ENCODE data around the gene JPT2. TPM values are rescaled to one million over a fixed set of nuclear protein-coding genes. Genes with fewer than 3 reads are reported as not detected.
A peak's percentile ranks its signal among the peaks of the same experiment; 100 is the strongest.

Gene JPT2
- total and polyA plus RNA-seq, 12 donors, result 11.9 to 50.5 (median 32.2) TPM

DNA sequence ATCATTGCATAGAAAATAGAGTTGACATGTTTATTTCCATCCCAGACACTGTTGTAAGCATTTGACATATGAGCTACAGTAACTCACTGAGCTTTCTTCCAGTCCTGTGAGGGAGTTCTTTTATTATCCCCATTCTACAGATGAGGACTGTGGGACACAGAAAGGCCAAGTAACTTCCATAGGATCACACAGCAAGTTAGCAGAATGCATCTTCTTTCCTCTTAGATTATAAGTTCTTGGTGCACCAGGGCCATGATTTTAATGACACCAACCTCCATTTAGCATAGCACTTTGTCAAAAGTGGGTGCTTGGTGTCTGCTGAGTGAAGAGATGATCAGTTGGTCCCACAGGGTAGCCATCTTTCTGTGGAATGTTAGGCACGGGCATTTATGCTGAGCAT is 12.7 kb downstream of the JPT2 start:
- Histone ChIP-seq H3K27ac (peak overlapping the region in 2 of 5 donors; percentile 64 to 66), H3K36me3 (replicated peaks in 1 of 2) (peaks cover 0 to 48% of the 10 kb centered on the region in 2 donors), H3K4me1 (replicated peaks in 1 of 2) (peaks cover 0 to 8% of the 10 kb centered on the region in 2 donors), H3K27me3 (no peaks in the 10 kb centered on the region), H3K4me3 (no peak overlapping the region), H3K9me3 (replicated peaks in 1 of 3) (no peaks in the 10 kb centered on the region)
- intact Hi-C loops (cut with DNase I), result no loop called here
- TF ChIP-seq, protein P1, sequence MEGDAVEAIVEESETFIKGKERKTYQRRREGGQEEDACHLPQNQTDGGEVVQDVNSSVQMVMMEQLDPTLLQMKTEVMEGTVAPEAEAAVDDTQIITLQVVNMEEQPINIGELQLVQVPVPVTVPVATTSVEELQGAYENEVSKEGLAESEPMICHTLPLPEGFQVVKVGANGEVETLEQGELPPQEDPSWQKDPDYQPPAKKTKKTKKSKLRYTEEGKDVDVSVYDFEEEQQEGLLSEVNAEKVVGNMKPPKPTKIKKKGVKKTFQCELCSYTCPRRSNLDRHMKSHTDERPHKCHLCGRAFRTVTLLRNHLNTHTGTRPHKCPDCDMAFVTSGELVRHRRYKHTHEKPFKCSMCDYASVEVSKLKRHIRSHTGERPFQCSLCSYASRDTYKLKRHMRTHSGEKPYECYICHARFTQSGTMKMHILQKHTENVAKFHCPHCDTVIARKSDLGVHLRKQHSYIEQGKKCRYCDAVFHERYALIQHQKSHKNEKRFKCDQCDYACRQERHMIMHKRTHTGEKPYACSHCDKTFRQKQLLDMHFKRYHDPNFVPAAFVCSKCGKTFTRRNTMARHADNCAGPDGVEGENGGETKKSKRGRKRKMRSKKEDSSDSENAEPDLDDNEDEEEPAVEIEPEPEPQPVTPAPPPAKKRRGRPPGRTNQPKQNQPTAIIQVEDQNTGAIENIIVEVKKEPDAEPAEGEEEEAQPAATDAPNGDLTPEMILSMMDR (IDR thresholded peaks at IDR 0.05), result no peak
- TF ChIP-seq POLR2A (IDR thresholded peaks at IDR 0.05), result no peak
- DNase-seq, result no peak
- 54 to 82% (median 64%) methylated on average over 1 of the region's 1 CpG for WGBS, 4 donors

DNA sequence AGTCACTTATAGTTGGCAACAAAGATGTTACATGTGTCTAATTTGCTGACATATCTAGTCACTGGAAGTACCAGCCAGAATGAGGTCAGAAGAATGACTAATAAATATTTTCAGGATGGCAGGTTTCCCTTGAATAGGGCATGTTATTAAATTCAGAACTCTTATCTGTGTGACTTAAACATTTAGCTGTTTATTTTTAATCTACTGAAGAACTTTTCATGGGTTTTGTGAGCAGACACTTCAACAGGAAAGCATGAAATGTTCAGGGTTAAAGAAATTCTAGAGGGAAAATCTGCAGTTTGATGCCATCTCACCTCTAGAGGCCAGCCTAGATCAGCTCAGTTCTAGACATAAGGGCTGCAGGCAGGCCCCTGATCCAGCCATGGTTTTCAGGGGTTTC is 13.2 kb downstream of the JPT2 start:
- no peak for DNase-seq
- Histone ChIP-seq H3K36me3 (replicated peaks in 1 of 2) (peaks cover 0 to 43% of the 10 kb centered on the region in 2 donors), H3K27me3 (no peaks in the 10 kb centered on the region), H3K4me1 (replicated peaks in 1 of 2) (peaks cover 0 to 8% of the 10 kb centered on the region in 2 donors), H3K4me3 (no peak overlapping the region), H3K9me3 (replicated peaks in 1 of 3) (no peaks in the 10 kb centered on the region), H3K27ac (peak overlapping the region in 3 of 5 donors; percentile 31 to 66 (median 64))
- TF ChIP-seq POLR2A (IDR thresholded peaks at IDR 0.05), result no peak
- TF ChIP-seq, protein P1 (IDR thresholded peaks at IDR 0.05), result peak in 3 of 6 experiments; percentile 7 to 14 (median 11)
- intact Hi-C loops (cut with DNase I), result no loop called here

DNA sequence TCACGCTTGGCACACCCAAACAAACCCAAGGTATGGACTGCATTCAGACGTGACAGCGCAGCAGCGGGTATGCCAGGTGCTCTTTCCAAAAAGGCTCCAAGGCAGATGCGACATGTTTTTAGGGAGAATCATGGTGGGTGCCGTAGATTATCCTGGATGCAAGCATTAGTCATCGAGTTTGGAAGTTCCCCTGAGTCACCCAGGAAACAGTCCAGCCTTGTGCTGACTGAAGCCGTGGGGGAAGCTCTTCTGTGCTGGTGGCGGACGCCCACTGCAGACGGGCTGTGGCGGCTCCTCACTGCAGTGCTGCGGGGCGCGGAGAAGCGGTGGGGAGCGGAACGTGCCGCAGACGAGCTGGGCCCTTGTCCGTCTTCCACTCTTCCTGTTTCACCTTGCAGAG is 13.9 kb downstream of the JPT2 start:
- intact Hi-C loops (cut with DNase I), result no loop called here
- peak overlapping the region in 3 of 5 donors; percentile 31 to 66 (median 64) for H3K27ac ChIP-seq
- H3K27me3 ChIP-seq, result no peaks in the 10 kb centered on the region
- peaks cover 0 to 42% of the 10 kb centered on the region in 2 donors for H3K36me3 ChIP-seq (replicated peaks in 1 of 2)
- peak in 5 of 7 donors; percentile 50 to 58 (median 53) for DNase-seq
- H3K9me3 ChIP-seq (replicated peaks in 1 of 3), result no peaks in the 10 kb centered on the region
- WGBS, 4 donors, result 81 to 95% (median 83%) methylated on average over 11 to 21 of the region's 21 CpGs
- TF ChIP-seq, protein P1 (IDR thresholded peaks at IDR 0.05), result no peak
- TF ChIP-seq POLR2A (IDR thresholded peaks at IDR 0.05), result no peak
- H3K4me3 ChIP-seq, result no peak overlapping the region
- H3K4me1 ChIP-seq (replicated peaks in 1 of 2), result peaks cover 0 to 8% of the 10 kb centered on the region in 2 donors

DNA sequence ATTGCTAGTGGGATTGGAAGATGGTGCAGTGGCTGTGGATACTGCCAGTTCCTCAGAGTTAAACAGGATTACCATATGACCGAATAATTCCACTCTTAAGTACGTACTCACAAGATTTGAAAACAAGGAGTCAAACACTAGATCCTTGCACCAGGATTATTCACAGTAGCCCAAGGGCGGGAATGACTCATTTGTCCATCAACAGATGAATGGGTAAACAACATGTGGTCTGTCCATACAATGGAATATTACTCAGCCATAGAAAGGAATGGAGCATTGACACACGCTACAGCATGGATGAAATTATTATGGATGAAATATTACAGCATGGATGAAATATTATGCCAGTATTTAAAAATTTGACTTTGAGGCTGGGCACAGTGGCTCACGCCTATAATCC is 18.8 kb downstream of the JPT2 start:
- Histone ChIP-seq H3K4me1 (replicated peaks in 1 of 2) (peaks cover 0 to 3% of the 10 kb centered on the region in 2 donors), H3K36me3 (replicated peaks in 1 of 2) (peaks cover 0 to 45% of the 10 kb centered on the region in 2 donors), H3K9me3 (replicated peaks in 1 of 3) (no peaks in the 10 kb centered on the region), H3K27me3 (no peaks in the 10 kb centered on the region), H3K4me3 (no peak overlapping the region), H3K27ac (no peak overlapping the region)
- no peak for TF ChIP-seq POLR2A (IDR thresholded peaks at IDR 0.05)
- TF ChIP-seq, protein P1 (IDR thresholded peaks at IDR 0.05), result no peak
- no peak for DNase-seq
- intact Hi-C loops (cut with DNase I), result no loop called here
- 94 to 99% (median 97%) methylated on average over 5 of the region's 5 CpGs for WGBS, 4 donors

Measured in adrenal gland (tissue), 12 donors.